ACC112 (cell line): ENCODE data around the gene STYK1.

ENCODE experiments used
- H2AFZ ChIP-seq: fragments of 200-600 bp; sonication (generic); one replicate; pipeline ENCODE4 v1.6.0; 2017; ENCODE audit warnings: antibody characterized with exemption, low read length; ENCODE audit not compliant: unreplicated experiment
- H3K27ac ChIP-seq: fragments of 200-600 bp; sonication (generic); 2 replicates; pipeline ENCODE4 v1.5.1; 2014; ENCODE audit warnings: low read depth, mild to moderate bottlenecking, antibody characterized with exemption, low read length, moderate library complexity
- H3K27me3 ChIP-seq: fragments of 200-600 bp; sonication (generic); 2 replicates; pipeline ENCODE4 v1.6.1; 2014; ENCODE audit warnings: mild to moderate bottlenecking, antibody characterized with exemption, low read length, moderate library complexity, mixed read lengths; ENCODE audit not compliant: insufficient read depth
- H3K36me3 ChIP-seq: fragments of 200-600 bp; sonication (generic); 2 replicates; pipeline ENCODE4 v1.6.1; 2016; ENCODE audit warnings: mild to moderate bottlenecking, antibody characterized with exemption, low read length, moderate library complexity, mixed read lengths; ENCODE audit not compliant: insufficient read depth
- H3K4me1 ChIP-seq: fragments of 200-600 bp; sonication (generic); one replicate; pipeline ENCODE4 v1.6.1; 2016; ENCODE audit warnings: low read length, mixed read lengths; ENCODE audit not compliant: insufficient read depth, unreplicated experiment, control insufficient read depth
- H3K4me3 ChIP-seq: fragments of 200-600 bp; sonication (generic); 2 replicates; pipeline ENCODE4 v1.5.1; 2014; ENCODE audit warnings: mild to moderate bottlenecking, low read depth, low read length
- H3K79me2 ChIP-seq: fragments of 200-600 bp; sonication (generic); one replicate; pipeline ENCODE4 v1.6.0; 2016; ENCODE audit warnings: low read length; ENCODE audit not compliant: control insufficient read depth, unreplicated experiment, insufficient read depth

The STYK1 gene

DNA sequence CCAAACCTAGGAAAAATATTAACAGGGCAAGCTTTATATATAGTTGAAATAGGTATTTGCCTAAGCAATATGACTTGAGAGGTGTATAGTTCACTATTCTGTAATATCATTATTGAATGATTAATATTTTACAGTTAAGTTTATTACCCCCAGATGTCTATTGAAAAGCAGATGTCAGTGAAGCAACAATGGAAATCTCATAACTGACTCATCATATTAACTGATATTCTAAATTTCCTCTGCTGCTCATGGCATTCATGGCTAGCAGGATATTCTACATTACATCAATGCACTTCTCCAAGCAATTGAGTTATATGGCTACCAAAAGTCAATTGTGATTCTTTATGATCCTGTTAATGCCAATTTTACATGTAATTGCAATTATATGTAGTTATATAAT lies 50.7 kb downstream of the STYK1 start:
- H3K27ac ChIP-seq, result no peak overlapping the region
- no peak overlapping the region for H3K4me3 ChIP-seq
- no peaks in the 10 kb centered on the region for H3K79me2 ChIP-seq
- peaks cover 8% of the 10 kb centered on the region for H3K4me1 ChIP-seq
- H2AFZ ChIP-seq, result no peak overlapping the region
- peaks cover 7% of the 10 kb centered on the region; the same call in 1 of the 2 replicates for H3K36me3 ChIP-seq
- no peaks in the 10 kb centered on the region for H3K27me3 ChIP-seq

GRCh38 chr12:10621278-10621677 lies 52.6 kb downstream of the STYK1 start:
- Histone ChIP-seq H3K27ac (no peak overlapping the region), H3K79me2 (no peaks in the 10 kb centered on the region), H2AFZ (no peak overlapping the region), H3K4me1 (peaks cover 16% of the 10 kb centered on the region), H3K36me3 (peaks cover 7% of the 10 kb centered on the region; the same call in 1 of the 2 replicates), H3K27me3 (no peaks in the 10 kb centered on the region), H3K4me3 (no peak overlapping the region)

GRCh38 chr12:10620078-10620779 lies 53.6 kb downstream of the STYK1 start:
- Histone ChIP-seq H3K4me3 (no peak overlapping the region), H3K27ac (no peak overlapping the region), H3K27me3 (no peaks in the 10 kb centered on the region), H2AFZ (no peak overlapping the region), H3K79me2 (no peaks in the 10 kb centered on the region), H3K36me3 (peaks cover 7% of the 10 kb centered on the region; the same call in 1 of the 2 replicates), H3K4me1 (peaks cover 16% of the 10 kb centered on the region)

DNA sequence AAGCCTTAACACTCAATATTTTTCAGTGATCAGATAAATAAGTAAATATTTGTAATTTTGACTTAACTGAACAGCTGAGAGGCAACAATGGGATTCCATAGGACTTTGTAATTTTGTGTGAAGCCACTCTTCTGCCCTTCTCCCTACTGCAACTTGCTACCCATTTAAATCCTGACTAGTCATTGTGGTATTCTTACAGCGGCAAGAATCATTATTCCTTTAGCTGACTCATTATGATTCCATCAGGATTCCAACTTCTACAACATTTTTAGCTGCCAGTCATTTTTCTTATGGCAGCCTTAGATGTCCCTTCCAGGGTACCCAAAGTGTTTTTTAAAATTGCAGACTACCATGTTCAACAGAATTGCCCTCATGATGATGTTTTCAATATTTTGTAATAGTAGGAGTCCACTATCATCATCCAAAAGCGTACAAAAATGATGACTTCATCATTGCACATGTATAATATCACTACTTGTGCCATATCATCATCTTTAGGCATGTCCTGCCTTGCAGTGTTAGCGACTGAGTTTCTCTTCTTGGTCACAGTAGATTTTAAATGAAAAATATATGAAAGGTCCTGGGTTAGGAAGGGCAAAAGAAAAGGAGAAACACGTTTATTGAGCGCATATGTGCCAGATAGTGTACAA lies 55.4 kb downstream of the STYK1 start:
- Histone ChIP-seq H2AFZ (no peak overlapping the region), H3K27ac (peak overlapping the region; percentile 84), H3K4me3 (no peak overlapping the region)

DNA sequence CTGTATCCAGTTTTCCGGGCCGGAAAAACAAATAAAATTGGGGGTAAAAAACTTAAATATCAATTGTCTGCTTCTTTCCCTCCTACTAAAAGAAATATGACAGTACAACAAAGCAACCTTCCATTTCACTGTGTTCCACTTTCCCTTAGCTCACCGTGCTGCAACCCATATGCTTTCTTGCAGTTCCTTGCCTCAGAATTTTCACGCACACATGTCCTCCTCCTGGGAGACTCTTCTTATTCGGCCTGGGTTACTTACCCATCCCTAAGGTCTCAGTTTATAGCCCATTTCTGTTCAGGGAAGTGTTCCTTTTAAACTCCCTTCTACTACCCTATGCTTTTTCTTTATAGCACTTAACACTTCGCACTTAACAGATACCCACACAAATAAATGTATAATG lies 56.0 kb downstream of the STYK1 start:
- Histone ChIP-seq H3K27ac (peak overlapping the region; percentile 84), H3K79me2 (peaks cover 5% of the 10 kb centered on the region), H2AFZ (peak overlapping the region; percentile 28), H3K27me3 (no peaks in the 10 kb centered on the region), H3K4me1 (peaks cover 16% of the 10 kb centered on the region), H3K4me3 (no peak overlapping the region), H3K36me3 (no peaks in the 10 kb centered on the region)

More for the DNA sequence above, 55.4 kb downstream of the STYK1 start:
- Histone ChIP-seq H3K4me1 (peaks cover 16% of the 10 kb centered on the region), H3K36me3 (no peaks in the 10 kb centered on the region), H3K27me3 (no peaks in the 10 kb centered on the region), H3K79me2 (no peaks in the 10 kb centered on the region)

DNA sequence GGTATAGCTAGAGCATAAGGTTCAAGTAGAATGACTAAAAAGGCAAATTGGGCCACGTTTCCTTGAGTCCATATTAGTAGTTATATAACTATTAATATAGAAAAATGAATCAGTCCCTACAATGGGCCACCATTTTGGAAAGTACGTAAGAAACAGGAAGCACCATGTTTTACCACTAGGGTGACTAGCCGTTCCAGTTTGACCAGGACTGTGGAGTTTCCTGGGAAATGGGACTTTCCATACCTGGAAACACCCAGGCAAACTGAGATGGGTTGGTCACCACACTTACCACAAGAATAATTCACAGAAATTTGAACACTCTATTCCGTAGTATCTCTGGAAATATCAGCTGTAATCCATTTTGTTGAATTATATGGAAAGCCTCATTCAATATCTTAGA lies 58.3 kb downstream of the STYK1 start:
- Histone ChIP-seq H2AFZ (no peak overlapping the region), H3K4me3 (no peak overlapping the region), H3K79me2 (peaks cover 25% of the 10 kb centered on the region), H3K27ac (no peak overlapping the region), H3K36me3 (no peaks in the 10 kb centered on the region), H3K4me1 (peaks cover 23% of the 10 kb centered on the region), H3K27me3 (no peaks in the 10 kb centered on the region)

GRCh38 chr12:10614056-10614370 lies 59.8 kb downstream of the STYK1 start:
- peak overlapping the region; percentile 94 for H3K4me3 ChIP-seq
- H2AFZ ChIP-seq, result peak overlapping the region; percentile 41
- peak overlapping the region; percentile 77 for H3K27ac ChIP-seq

DNA sequence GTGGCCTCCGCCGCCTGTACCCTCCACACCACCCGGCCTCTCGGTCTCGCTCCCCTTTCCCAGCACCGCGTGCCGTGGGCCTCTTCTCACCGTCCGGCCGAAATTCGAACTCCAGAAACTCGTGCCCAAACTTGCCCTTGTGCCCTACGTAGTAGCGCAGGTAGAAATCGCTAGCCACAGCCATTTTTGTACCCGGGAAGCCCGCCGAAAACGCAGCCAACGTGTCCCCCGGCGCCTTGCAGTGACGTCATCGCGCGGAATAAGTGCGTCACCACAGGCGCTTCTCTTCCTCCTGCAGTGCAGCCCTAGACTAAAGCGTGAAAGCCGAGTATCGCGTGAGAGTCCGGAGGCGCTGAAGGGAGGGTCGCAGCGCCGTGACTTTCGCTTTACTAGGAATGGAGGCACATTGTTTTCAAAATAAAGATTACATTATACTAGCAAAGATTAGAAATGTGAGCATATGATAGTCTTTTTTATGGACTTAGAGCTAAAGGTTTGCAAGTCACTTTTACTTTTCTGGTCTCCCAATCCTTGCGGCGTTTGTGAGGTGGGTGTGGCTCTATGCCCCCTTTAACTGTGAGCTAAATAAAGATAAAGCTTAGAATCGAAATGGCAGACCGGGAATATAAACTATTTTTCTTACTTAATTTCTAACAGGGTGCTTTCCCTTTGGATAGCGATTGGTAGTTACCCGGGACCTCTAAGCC lies 60.4 kb downstream of the STYK1 start, which contains the start of gene MAGOHB:
TSS of gene MAGOHB (minus strand) at position 261 of the 707 bp plus-strand sequence. CDS start at position 184, 77 bp downstream.
- peak within 1 kb of the TSS; percentile 43 for H2AFZ ChIP-seq
- peak within 1 kb of the TSS; percentile 94 for H3K4me3 ChIP-seq
- no peaks in the 10 kb centered on the region for H3K27me3 ChIP-seq
- H3K27ac ChIP-seq, result peak within 1 kb of the TSS; percentile 77
- H3K79me2 ChIP-seq, result peaks cover 32% of the 10 kb centered on the region
- peaks cover 12% of the 10 kb centered on the region for H3K36me3 ChIP-seq
- peaks cover 19% of the 10 kb centered on the region for H3K4me1 ChIP-seq

More at GRCh38 chr12:10614056-10614370, 59.8 kb downstream of the STYK1 start:
- Histone ChIP-seq H3K27me3 (no peaks in the 10 kb centered on the region), H3K36me3 (peaks cover 8% of the 10 kb centered on the region), H3K79me2 (peaks cover 32% of the 10 kb centered on the region), H3K4me1 (peaks cover 23% of the 10 kb centered on the region)

GRCh38 chr12:10612984-10613348 lies 60.9 kb downstream of the STYK1 start:
- Histone ChIP-seq H3K79me2 (peaks cover 32% of the 10 kb centered on the region), H3K36me3 (peaks cover 17% of the 10 kb centered on the region), H3K4me3 (peak overlapping the region; percentile 94), H2AFZ (peak overlapping the region; percentile 43), H3K4me1 (peaks cover 13% of the 10 kb centered on the region), H3K27ac (peak overlapping the region; percentile 77), H3K27me3 (no peaks in the 10 kb centered on the region)

DNA sequence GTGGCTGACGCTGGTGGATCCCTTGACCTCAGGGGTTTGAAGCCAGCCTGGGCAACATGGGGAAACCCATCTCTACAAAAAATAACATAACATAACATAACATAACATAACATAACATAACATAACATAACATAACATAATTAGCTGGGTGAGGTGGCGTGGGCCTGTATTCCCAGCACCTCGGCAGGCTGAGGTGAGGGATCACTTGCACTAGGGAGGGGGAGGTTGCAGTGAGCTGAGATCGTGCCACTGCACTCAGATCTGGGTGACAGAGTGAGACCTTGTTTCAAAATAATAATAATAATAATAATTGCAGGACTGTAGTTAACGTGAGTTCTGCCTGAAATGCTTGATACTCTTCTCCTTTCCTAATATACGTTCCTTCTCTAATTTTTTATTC lies 61.7 kb downstream of the STYK1 start:
- H2AFZ ChIP-seq, result no peak overlapping the region
- peak overlapping the region; percentile 94 for H3K4me3 ChIP-seq
- H3K4me1 ChIP-seq, result peaks cover 7% of the 10 kb centered on the region
- H3K36me3 ChIP-seq, result peaks cover 24% of the 10 kb centered on the region
- peaks cover 32% of the 10 kb centered on the region for H3K79me2 ChIP-seq
- 0 out of 2 replicates have a peak overlapping the region, but pooled peaks have one; percentile 77 for H3K27ac ChIP-seq
- H3K27me3 ChIP-seq, result no peaks in the 10 kb centered on the region
